Activated CD4-positive, CD25-positive, alpha-beta regulatory T cell treated with anti-CD3 and anti-CD28 coated beads, Interleukin-2, amount 50 U/mL, for 24 hours (primary cell): ENCODE measurements around the gene MTG1.

Experiments
- ATAC-seq, 2 donors: fragments of 150-1000 bp; cut with Tn5 transposase; one replicate each; pipeline ENCODE4 v1.10.0; 2021; ENCODE audit warnings: mild to moderate bottlenecking in 1 of 2, moderate library complexity in 1 of 2

The MTG1 gene, protein sequence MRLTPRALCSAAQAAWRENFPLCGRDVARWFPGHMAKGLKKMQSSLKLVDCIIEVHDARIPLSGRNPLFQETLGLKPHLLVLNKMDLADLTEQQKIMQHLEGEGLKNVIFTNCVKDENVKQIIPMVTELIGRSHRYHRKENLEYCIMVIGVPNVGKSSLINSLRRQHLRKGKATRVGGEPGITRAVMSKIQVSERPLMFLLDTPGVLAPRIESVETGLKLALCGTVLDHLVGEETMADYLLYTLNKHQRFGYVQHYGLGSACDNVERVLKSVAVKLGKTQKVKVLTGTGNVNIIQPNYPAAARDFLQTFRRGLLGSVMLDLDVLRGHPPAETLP

DNA sequence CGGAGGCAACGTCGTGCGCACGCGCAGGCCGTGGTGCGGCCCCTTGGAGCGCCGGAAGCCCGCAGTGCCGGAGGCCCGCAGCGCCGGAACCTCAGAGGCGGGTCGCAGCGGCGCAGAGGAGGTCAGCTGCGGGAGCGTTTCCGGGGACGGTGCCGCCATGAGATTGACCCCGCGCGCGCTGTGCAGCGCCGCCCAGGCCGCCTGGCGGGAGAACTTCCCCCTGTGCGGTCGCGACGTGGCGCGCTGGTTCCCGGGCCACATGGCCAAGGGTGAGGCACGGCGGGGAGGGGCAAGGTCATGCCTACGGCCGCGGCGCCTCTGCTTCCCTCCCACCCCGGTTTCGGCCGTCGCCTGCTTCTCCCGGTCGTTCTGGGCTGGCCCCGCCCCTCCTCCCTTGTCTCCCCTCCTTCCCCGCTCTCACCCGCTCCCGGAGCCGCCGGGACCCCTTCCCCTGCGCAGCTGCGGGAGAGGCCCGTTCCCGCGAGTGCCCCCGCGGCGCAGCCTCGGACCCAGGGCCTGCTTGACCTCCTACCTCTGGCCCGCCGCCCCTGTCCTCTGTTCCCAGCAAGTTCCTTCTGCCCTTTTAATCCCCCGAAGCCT, at the start of gene MTG1:
MTG1 (plus strand) TSS at position 94 of the 600 bp plus-strand sequence; CDS start at position 158, 64 bp downstream.
- ATAC-seq: peak; percentile 83 to 87

DNA sequence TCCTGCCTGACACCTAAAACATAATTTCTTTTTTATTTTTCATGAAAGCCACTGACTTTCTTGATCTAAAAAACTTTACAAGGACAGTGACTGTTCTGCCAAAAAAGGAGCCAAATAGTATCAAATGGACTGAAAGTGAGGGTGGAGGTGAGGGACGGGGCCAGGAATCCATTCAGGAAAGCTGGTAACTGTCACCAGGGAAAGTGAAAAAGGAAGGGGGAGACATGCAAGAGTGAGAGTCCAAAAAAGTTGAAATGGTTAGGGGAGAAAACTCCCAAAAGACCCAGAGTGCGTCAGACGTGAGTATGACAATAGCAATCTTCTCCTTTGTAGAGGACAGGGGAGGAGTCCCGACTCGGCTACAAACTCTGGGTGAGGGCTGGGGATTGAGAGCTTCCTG, 49.7 kb upstream of the MTG1 start:
- ATAC-seq: no peak

DNA sequence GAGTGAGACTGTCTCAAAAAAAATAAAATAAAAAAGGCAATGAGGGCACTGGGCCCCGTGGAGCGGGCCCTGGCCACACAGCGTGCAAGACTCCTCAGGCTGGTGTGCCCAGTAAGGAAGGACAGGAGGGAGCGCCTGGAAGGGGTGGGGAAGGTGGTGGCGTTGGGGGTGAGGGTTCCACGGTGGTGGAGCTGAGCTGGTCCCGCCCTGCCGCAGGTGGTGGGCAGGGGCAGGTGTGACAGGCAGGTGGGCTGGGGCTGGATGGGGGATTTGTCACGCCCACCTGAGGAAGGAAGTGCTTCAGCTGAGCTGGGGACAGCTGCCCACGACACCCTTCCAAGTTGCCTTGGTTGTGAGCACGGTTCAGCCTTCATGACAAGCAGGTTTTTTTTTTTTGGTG, 47.5 kb upstream of the MTG1 start:
- no peak for ATAC-seq

DNA sequence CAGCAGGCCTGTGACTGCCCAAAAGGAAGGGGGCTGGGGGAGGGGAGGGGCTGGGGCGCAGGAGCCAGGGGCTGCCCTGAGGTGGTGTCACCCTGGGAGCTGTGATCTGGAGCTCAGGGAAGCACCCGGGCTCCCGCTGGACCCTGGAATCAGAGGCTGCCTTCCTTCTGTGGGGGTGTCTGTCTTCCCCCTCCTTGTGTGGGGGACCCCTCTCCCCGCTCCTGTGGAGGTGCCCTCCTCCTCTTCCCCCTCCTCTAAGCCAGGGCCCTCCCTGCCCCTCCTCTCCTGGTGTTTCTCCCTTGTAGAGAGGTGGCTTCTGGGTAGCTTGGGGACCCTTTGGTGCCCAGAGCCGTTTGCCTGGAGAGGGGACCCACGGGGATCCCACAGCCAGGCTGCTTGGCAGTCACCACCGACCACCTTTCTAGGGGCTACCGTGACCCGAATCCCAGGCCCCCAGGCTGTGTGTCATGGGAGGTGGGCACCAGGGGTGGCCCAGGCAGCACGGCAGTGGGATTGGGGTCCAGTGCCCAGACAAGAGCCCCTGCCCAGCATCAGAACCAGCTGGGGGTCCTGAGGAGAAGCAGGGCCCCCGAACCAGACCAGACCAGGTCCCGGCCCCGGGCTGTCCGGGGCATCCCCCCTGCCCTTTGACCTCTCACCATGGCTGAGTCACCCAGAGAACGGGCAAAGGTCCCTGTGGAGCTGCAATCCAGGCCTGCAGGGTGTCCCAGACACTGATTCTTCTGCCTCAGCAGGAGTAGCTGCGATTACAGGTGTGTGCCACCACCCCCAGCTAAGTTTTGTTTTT, 46.0 kb upstream of the MTG1 start:
- no peak for ATAC-seq

DNA sequence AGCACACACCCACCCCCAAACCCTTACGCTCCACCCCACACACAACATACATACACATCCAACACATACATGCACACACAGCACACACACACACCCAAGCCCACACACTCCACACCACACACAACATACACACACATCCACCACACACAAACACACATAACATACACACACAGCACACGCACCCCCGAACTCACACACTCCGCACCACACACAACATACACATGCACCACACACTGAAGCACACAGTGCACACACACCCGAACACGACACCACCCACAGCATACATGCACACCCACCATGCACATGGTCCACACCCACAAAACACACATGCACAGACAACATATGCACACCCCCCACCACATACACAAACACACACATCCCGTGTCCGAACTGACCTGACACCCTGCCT, 44.8 kb upstream of the MTG1 start:
- ATAC-seq: no peak

DNA sequence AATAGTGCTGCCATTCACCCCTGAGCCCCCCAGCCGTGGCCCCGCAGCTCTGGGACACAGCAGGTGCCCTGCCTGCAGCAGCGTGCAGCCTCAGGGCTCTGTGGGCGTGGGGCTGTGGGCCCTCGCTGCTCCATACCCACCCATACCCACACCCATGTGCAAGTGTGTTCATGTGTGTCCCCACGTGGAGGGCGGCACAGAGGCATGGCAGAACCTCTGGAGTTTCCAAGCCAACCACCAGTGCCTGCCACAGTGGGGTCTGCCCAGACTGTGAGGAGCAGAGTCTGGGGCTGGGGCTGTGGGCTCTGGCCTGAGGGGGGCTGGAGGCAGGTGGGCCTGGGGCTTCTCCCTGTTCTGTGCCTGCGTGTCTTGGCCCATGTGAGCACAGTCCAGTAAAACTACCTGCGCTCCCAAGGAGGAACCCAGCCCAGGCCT, 44.4 kb upstream of the MTG1 start:
- ATAC-seq: no peak

DNA sequence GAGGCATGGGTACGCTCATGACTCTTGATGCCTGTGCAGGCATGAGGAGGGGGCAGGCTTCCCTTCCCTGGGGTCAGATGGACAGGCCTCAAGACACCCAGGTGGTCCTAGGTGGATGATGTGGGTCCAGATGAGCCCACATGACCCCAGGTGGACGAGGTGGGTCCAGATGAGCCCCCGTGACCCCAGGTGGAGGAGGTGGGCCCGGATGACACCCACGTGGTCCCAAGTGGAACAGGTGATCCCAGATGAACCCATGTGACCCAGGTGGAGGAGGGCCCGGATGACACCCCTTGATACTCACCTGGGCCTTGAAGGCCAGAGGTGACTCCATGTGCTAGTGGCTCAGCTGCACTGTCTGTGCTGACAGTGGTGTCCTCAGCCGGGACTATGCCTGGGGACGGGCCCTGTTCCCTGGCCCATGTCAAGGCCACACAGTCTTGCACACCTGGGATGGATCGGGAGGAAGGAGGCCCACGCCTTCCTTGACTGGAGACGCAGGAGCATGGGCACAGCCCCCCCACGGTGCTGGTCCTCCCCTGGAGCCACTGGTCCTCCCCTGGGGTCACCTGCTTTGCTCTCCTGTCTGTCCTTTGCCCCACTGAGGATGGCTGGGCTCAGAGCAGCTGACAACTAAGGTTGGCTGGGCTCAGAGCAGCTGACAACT, 43.5 kb upstream of the MTG1 start:
- ATAC-seq: no peak

DNA sequence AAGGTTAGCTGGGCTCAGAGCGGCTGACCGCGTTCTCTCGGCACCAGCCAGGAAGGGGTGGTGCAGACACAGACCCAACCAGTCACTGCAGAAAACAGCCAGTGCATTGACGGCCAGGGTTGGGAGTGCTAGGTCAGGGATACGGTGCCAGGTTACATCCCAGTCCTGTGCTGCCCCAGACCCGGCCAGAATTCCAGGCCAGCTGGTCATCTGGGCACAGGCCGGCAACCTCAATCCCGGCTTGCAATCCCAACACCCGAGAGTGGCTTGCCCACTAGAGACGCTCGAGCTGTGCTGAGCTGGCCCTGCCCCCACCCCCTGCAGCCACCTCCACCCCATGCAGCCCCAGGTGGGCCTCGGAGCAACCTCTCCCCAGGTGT, 43.0 kb upstream of the MTG1 start:
- no peak for ATAC-seq

DNA sequence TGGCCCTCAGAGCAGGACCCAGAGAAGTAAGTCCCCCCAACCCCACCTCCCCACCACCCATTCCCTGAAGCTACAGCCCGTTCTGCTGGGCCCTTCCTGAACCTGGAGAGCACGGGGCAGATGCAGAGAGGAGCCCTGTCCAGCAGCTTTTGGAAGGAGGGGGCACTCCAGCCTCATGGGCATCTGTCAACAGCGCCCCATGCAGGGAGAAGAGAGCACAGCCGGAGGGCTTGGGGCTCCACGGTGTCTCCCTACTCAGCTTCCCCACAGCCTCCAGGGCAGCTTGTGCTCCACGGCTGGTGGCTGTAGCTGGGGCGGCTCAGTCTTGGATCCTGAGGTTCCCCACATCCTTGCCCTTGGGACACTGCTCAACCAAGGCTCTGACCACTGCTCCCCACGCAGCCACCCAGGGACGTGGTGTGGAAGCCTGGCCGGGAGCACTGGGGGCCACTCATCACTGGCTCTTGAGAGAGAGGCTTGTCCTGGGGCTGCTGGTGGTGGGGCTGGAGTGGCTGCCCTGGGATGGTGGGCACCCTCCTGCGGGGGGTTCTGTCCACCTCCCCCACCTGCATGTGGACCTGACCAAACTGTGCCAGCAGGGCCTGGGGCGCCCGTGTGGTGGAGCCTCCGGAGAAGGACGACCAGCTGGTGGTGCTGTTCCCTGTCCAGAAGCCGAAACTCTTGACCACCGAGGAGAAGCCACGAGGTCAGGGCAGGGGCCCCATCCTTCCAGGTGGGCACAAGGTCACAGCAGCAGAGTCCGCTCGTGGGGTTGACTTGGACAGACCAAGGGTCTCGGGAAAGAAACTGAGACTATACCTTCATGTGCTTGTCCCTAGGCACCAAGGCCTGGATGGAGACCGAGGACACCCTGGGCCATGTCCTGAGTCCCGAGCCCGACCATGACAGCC, 42.3 kb upstream of the MTG1 start:
- ATAC-seq: no peak

DNA sequence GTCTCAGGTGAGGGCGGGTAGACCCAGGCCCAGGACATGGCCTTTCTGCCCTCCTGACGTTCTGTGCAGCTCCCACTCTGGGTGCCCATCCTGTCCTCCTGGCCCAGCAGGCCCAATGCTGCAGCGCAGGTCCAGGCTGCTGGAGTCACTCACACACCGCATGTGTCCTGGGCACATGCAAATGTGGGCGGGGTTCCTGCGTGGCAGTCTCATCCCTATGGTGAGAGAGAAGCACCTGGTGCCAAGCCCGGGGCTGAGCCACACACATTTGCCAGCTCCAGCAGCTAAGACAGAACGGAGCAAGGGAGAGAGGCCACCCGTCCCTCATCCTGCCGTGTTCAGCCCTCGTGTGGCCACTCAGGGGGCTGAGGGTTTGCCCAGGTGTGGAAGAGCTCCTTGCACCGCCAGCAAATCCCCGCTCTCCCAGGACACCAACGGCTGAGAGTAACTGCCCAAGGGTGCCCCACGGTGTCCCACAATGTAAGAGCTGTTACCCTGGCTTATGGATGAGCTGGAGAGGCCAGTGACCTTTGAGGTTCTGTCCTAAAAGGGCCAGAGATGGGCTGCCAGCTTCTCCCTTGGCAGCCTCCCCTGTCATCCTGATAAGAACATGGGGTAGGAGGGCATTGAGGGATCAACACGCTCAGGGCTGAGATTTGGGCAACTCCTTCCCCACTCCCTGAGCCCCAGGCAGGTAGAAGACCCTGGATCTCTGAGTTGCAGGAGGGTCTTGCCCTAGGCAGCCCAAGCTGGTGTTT, 40.6 kb upstream of the MTG1 start:
- ATAC-seq: no peak

DNA sequence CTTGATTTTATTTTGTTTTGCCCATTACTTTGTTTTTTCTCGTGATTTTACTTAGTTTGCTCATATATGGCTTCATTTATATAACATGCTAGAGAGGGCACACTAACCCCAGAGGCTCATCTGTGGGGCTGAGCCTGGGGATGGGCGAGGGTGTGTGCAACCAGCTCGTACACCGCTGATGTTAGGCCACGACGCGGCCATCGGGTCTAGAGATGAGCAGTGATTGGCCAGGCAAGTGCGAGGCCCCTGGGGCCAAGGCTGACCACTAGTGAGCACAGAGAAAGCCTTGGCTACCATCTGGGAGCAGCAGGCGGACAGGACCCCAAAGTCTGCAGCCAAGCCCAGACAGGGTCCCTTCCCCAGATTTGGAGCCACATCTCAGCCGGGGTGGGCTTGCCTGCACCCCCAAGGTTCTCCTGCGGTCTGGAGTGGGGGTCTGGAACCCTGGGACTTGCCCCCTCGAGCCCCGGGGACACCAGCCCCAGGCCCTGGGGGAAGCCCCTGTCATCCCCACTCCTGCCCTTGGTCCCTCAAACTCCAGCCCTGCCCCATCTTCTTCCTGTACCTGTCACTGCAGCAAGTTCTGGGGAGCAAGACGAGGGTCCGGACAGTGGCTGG, 39.9 kb upstream of the MTG1 start:
- no peak for ATAC-seq

DNA sequence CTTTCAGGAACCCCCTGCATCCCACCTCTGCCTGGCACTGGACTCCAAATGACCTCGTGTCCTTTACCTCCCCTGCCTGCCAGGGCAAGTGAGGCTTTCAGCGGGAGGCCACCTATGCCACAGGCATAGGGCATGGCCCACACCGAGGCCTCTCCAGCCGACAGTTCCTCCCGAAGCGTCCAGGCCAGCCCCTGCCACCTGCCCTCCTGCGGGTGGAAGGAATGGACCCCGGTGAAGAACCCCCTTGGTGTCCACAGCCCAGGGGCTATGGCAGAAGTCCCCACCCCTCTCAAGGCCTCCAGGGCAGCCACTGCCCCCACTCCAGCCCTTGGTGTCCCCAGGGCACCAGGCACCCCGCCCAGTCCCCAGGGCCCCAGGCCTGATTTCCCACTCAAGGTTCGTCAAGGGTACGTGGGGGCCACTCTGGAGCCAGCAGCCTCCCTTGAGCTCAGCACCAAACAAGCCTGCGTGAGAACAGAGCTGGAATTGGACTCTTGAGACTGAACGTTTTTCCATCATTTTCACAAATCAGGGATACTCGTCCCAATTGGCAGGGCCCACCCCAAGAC, 39.2 kb upstream of the MTG1 start:
- no peak for ATAC-seq

DNA sequence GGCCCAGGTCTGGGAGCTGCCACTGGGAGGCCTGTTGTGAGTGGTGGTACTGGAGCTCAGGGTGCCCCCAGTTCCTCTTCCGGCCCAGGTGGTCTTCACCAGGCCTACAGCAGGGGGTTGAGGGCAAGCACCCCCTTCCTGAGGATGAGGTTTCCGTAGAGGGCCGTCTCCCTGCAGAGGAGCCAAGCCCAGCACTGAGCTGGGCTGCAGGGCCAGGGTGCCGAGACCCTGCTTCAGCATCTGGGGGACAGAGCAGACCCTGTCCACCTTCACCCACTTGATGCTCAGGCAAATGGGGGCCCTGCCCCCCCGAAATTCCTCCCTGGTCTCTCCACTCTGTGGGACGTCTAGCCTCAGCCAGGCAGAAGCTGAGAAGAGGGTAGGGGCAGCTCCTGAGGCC, 38.7 kb upstream of the MTG1 start:
- no peak for ATAC-seq

DNA sequence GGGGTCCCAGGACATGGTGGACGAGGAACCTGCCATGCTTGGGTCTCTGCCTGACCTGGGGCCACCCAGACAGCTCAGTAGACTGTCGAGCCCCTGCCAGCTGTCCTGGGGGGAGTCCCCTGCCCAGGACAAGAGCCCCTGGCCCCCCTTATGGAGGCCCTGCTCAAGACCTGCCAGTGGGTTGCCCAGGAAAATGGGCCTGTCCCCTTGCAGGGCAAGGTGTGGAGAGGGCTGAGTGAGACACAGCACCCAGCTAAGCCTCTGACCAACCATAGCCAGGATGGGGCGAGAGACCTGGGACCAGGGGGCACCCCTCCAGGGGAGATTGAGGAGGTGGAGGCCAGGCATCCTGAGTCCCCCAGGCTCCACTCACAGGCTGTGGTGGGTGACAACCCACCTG, 38.0 kb upstream of the MTG1 start:
- no peak for ATAC-seq

DNA sequence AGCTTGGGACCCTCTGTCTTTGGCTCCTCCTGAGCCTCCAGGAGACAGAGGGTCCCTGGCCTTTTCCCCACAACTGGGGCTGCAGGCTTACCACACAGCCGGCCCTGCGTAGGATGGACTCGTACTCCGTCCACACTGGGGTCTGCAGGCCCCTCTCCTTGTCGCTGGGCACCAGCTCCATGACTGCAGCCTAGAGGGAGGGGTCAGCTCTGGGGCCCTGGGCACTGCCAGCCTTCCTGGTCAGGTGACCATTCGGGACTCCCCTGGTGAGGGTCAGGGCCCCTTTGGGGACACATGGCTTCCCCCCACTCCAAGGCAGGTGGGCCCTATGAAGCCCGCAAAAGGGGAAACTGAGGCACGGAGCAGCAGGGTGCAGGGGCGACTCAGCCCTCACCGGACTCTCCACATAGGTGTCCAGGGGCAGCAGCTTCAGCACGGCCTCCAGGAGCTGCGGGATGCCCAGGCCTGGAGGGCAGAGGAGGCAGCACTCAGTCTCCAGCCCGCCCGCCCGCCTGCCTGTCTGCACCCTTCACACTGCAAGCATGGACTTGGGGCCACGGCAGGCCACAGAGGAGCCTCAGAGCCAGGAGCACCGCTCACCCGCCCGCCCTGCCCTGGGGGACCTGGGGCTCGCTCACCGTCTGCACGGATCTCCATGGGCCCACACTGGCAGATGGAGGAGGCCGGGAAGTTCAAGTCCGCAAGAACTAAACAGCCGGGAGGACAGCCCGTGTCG, 37.2 kb upstream of the MTG1 start:
- peak in 1 of 2 donors; percentile 4 for ATAC-seq

DNA sequence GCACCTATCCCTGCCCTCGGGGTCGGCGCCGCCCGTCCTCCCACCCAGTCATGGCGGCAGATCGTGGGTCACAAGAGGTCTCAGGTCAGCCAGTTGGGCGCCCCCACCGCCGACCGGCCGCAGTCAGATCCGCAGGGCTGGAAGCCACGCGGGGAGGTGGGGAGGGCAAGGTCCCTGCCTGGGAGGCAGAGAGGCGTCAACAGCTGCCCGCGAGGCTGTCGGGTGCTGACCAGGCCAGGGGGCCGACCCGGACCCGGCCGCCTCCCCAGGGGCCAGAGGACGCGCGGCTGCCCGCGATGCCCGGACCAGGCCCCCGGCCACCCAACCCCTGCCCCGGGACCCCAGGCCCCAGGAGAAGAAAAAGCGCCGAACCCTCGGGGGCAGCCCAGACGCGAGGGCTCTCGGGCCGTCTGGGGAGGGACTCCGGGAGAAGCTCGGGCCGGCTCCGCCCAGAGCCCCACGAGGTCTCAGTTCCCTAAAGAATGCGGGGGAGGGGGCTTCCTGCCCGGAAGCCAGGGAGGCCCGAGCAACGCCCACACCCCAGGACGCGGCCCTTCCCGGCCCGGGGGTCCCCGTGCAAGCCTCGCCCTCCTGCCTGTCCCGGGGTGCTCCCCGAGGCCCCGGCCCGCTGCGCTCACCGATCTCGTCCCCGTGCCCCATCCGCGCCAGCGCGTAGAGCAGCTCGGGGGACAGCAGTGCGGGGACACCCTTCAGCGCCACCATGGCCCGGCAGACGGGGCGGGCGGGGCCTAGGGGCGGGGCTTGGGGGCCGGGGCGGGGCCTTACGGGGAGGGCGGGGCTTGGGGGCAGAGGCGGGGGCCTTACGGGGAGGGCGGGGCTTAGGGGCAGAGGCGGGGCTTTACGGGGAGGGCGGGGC, 36.4 kb upstream of the MTG1 start, which contains the start of gene FUOM:
FUOM (minus strand) TSS at position 735 of the 877 bp plus-strand sequence; CDS start at position 723, 12 bp downstream.
- ATAC-seq: peak; percentile 82 to 86

DNA sequence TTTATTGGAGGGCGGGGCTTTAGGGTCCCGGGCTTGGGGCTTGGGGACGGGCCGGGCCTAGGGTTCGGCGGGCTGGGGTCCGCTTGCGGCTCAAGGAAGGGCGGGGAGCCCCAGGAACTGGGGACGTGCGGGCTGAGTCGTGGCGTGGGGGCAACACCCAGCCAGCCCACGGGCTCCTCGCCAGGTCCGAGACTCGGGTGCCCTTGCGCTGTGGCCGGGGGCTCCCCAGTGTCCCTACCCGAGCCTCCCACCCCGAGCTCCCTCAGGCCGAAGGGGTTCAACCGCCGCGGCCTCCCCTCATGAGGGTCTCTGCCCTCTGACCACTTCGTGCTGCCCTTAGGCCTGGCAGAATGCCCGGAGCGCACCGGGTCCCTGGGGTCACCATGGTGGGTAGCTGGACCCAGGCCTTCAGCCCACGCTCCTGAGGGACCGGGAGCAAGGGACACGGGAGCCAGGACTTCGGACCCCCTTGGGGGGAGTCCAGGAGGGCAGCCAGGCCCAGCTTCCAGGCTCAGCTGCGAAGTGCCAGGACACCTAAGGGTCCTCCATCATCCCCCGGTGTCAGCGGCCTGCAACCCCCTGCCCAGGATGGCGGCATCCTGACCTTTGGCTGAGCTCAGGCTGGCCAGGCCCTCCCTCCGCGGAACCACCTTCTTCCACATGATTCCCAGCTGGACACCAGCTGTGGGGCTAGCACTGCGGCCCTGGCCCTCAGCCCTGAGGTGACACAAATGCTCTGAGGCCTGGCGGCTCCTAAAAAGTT, 35.6 kb upstream of the MTG1 start:
- ATAC-seq: peak in 1 of 2 donors; percentile 2

DNA sequence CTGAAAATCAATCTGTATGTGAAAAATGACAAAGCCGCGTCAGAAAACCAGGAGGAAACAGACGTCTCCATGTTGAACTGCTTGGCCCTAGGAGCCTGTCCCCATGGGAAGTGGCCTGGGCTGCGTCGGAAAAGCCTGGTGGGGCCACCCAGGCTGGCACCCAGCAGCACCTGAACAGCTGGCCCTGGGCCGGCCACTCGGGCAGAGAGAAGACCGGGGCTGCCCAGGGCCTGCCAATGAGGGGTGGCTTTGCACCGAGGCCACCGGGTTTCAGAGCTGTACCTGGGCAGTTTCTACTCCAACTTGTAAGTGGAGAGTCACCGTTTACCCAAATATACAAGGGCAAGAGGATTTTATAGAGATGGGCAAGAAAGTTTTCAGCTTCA, 35.0 kb upstream of the MTG1 start:
- no peak for ATAC-seq
